ENCODE results near the gene PTCH2. TPM values are rescaled to one million over a fixed set of nuclear protein-coding genes. Genes with fewer than 3 reads are reported as not detected.

The PTCH2 gene
- total and polyA plus RNA-seq, 2 donors (not counting 1 experiment from before 2014, with no cell fraction given), result 1.3 to 1.7 TPM

DNA sequence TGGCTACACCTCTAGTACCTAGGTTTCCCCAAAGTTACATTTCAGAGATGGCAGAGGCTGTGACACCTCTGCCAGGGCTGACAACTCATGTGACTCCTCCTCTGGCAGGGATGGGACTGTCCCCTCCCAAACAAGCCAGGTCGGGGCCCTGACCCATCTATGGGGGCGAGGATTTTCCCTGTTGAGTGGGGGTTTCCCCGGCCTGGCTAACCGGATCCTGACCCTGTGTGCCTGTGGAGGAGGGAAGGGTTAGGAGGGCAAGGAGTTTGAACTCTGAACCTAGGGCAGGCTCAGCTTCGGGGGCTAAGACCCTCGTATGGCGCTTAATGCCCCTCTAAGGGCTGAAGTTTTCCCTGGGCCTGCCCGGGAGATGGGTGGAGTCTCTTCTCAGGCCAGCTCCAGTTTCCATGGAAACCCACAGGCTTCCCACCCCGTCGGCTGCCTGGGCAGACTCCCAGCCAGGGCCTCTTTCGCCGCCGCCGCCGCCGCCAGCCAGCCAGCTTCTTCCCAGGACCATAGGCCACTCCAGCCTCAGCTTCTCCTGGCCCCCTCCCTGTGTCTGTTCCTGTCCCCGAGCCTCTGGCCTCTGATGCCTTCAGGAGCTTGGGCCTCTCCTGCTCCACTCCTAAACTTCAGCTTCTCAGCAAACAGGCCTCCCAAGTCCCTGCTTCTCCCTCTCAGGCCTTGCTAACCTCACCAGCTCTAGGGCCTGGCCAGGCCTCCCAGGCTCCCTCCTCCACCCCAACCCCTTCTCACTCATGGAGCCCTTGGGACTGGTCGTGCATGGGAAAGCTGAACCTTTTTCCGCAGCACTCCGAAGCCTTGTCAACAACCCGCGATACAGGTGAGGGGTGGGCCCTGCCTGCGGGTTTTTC is 34.8 kb downstream of the PTCH2 start, which contains the start of gene BTBD19:
Gene BTBD19, plus strand, starts transcription at position 461 of the 875 bp plus-strand sequence. Its CDS starts 298 bp downstream, at position 759.
- WGBS (ENCODE audit: insufficient coverage), result 52% methylated on average over 22 of the region's 23 CpGs
- H3K9me3 ChIP-seq (ENCODE audit: control extremely low read depth in 1 of 3, control insufficient read depth in 2 of 3, insufficient read depth in 1 of 3, low read length in 2 of 3), result peaks cover 0 to 3% (median 0%) of the 10 kb centered on the region in 3 donors
- H3K4me3 ChIP-seq (ENCODE audit: control extremely low read depth in 1 of 5, extremely low read depth in 1 of 5, insufficient read depth in 1 of 5, low read depth in 2 of 5, low read length in 4 of 5), result peak within 1 kb of the TSS in 1 of 5 experiments; percentile 10
- intact Hi-C loops (cut with micrococcal nuclease), result no loop called here
- Mint-ChIP-seq H3K4me3 (peak within 1 kb of the TSS; percentile 74), H3K9me3 (ENCODE audit: insufficient read depth) (no peaks in the 10 kb centered on the region), H3K4me1 (peaks cover 58% of the 10 kb centered on the region), H3K27me3 (no peaks in the 10 kb centered on the region), H3K27ac (peak within 1 kb of the TSS; percentile 99)
- H2AFZ ChIP-seq (ENCODE audit: insufficient read depth, low read depth, low read length, poor library complexity, severe bottlenecking), result peak within 1 kb of the TSS; percentile 30
- peaks cover 0 to 14% of the 10 kb centered on the region in 2 experiments for H3K36me3 ChIP-seq (replicated peaks in 1 of 2; ENCODE audit: control extremely low read depth in 1 of 2, control insufficient read depth in 1 of 2, extremely low read depth in 1 of 2, insufficient read depth in 2 of 2, low read length in 1 of 2)
- peaks cover 44 to 54% of the 10 kb centered on the region in 2 donors for H3K4me1 ChIP-seq (ENCODE audit: control insufficient read depth in 2 of 2, insufficient read depth in 2 of 2, low read length in 2 of 2)
- H3K27ac ChIP-seq (ENCODE audit: low read length in 2 of 2), result peak within 1 kb of the TSS; percentile 91 to 95
- ChIA-PET CTCF (interaction anchor here (1.3 to 3.9 kb wide), 8 partner anchors 8 to 495 kb away, joined by 4 to 40 read pairs (median 8); partner anchors contain the start of genes PLK3 and RNU5D-1), POLR2A (interaction anchor here (0.6 to 4.3 kb wide), 10 partner anchors 8 to 495 kb away, joined by 3 to 59 read pairs (median 4); partner anchors contain the start of genes PLK3 and RPS8)
- ATAC-seq (ENCODE audit: low read depth), result peak; percentile 35
- no peaks in the 10 kb centered on the region for H3K27me3 ChIP-seq (replicated peaks in 1 of 4; ENCODE audit: control extremely low read depth in 1 of 4, control insufficient read depth in 3 of 4, insufficient read depth in 4 of 4, low read length in 3 of 4)
- peak within 1 kb of the TSS; percentile 68 for H3K4me2 ChIP-seq (replicated peaks; ENCODE audit: low read depth, low read length, poor library complexity, severe bottlenecking)
- no peak for DNase-seq
- no peaks in the 10 kb centered on the region for H3K79me2 ChIP-seq (ENCODE audit: control insufficient read depth, insufficient read depth, low read length)
- H4K20me1 ChIP-seq (ENCODE audit: control insufficient read depth, insufficient read depth, low read length, poor library complexity, severe bottlenecking), result no peaks in the 10 kb centered on the region
- H3K9ac ChIP-seq (ENCODE audit: low read length), result peak within 1 kb of the TSS; percentile 7
- TF ChIP-seq, protein P1, sequence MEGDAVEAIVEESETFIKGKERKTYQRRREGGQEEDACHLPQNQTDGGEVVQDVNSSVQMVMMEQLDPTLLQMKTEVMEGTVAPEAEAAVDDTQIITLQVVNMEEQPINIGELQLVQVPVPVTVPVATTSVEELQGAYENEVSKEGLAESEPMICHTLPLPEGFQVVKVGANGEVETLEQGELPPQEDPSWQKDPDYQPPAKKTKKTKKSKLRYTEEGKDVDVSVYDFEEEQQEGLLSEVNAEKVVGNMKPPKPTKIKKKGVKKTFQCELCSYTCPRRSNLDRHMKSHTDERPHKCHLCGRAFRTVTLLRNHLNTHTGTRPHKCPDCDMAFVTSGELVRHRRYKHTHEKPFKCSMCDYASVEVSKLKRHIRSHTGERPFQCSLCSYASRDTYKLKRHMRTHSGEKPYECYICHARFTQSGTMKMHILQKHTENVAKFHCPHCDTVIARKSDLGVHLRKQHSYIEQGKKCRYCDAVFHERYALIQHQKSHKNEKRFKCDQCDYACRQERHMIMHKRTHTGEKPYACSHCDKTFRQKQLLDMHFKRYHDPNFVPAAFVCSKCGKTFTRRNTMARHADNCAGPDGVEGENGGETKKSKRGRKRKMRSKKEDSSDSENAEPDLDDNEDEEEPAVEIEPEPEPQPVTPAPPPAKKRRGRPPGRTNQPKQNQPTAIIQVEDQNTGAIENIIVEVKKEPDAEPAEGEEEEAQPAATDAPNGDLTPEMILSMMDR (IDR thresholded peaks at IDR 0.05), result no peak
- no peak for TF ChIP-seq EZH2 (IDR thresholded peaks at IDR 0.05; ENCODE audit: borderline replicate concordance, insufficient read depth, low read depth, low read length, poor library complexity, severe bottlenecking)
